ENCODE results near the gene EFNA4. TPM values are rescaled to one million over a fixed set of nuclear protein-coding genes. Genes with fewer than 3 reads are reported as not detected.
A peak's percentile ranks its signal among the peaks of the same experiment; 100 is the strongest.

The EFNA4 gene
- total and polyA plus RNA-seq, 2 of the 8 experiments (the other 6 are each of a cell fraction or from before 2014, with no cell fraction given) = 21.9 to 23.9 TPM

DNA sequence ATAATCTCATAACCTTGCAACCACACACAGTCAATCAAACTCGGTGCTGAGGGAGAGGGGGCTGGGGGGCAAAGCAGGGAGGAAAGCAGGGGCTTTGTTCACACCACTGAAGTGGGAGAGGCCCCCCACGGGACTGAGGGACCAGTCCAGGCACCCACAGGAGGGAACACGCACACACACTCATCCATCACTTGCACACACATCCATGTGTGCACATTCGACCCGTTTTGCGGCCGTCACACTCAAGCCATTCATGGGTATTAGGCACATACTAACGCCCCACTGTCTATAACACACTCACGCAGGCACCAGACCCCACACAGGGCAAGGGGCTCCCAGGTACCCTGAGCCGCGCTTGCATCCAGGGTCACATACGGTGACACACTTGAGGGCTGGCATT lies 29.1 kb downstream of the EFNA4 start:
- H3K9me3 ChIP-seq (ENCODE audit: insufficient read depth in 2 of 2, low read depth in 1 of 2, low read length in 1 of 2) = no peaks in the 10 kb centered on the region
- H4K5ac ChIP-seq (ENCODE audit: insufficient read length, low read depth, low read length) = no peak overlapping the region
- H4K8ac ChIP-seq (ENCODE audit: extremely low read depth, insufficient read depth, low read length) = no peak overlapping the region
- no peaks in the 10 kb centered on the region for H3K36me3 ChIP-seq (ENCODE audit: control insufficient read depth in 2 of 4, insufficient read depth in 4 of 4, low read length in 3 of 4)
- no peak overlapping the region for H3K4ac ChIP-seq (replicated peaks; ENCODE audit: insufficient read length, low read depth, low read length)
- no peak overlapping the region for H3K4me3 ChIP-seq (ENCODE audit: extremely low read depth in 1 of 4, insufficient read depth in 2 of 4, low read depth in 3 of 4, low read length in 4 of 4)
- H2BK5ac ChIP-seq (ENCODE audit: low read depth, low read length) = no peak overlapping the region
- DNase-seq (ENCODE audit: low read depth in 1 of 2, low spot score in 2 of 2) (no peak), FAIRE-seq (no peak)
- H2AK5ac ChIP-seq (ENCODE audit: low read depth, low read length) = no peak overlapping the region
- no peaks in the 10 kb centered on the region for H3K79me2 ChIP-seq (ENCODE audit: control insufficient read depth in 1 of 2, insufficient read depth in 2 of 2, low read length in 2 of 2)
- CTCF ChIA-PET (ENCODE audit: partially characterized antibody) = interaction anchor here (1.3 to 6.3 kb wide), 11 partner anchors 19 to 78 kb away, joined by 5 to 215 read pairs (median 11); partner anchors contain the start of genes EFNA4, KRTCAP2 and TRIM46
- H3K9ac ChIP-seq (replicated peaks in 1 of 4; ENCODE audit: extremely low read depth in 1 of 4, low read depth in 3 of 4, low read length in 3 of 4) = no peak overlapping the region
- no peaks in the 10 kb centered on the region for H3K23me2 ChIP-seq (ENCODE audit: low read depth, low read length)
- 88% methylated on average over 12 of the region's 12 CpGs; no CpG with 5 or more reads in 1 of the 2 experiments for WGBS, 2 experiments (ENCODE audit: extremely low coverage in 1 of 2, insufficient coverage in 1 of 2, insufficient read length in 1 of 2, insufficient replicate concordance in 2 of 2, low coverage in 1 of 2, low lambda C conversion rate in 2 of 2, missing lambda C conversion rate in 1 of 2)
- no peak overlapping the region for H3K18ac ChIP-seq (ENCODE audit: extremely low read depth, low read length)
- H4K91ac ChIP-seq (replicated peaks; ENCODE audit: insufficient read length, low read length) = no peak overlapping the region
- no peaks in the 10 kb centered on the region for H4K20me1 ChIP-seq (replicated peaks in 1 of 2; ENCODE audit: control insufficient read depth in 1 of 2, insufficient read depth in 2 of 2, low read length in 2 of 2)
- no peak overlapping the region for H3K27ac ChIP-seq (ENCODE audit: low read depth, low read length)
- H2BK20ac ChIP-seq (ENCODE audit: low read length) = no peak overlapping the region
- H2BK15ac ChIP-seq (ENCODE audit: low read length) = no peak overlapping the region
- no peak overlapping the region for H3K4me2 ChIP-seq (ENCODE audit: insufficient read depth in 1 of 2, low read depth in 2 of 2, low read length in 2 of 2)
- no peak overlapping the region for H2BK120ac ChIP-seq (replicated peaks; ENCODE audit: low read depth, low read length)
- no peak overlapping the region for H3K23ac ChIP-seq (ENCODE audit: insufficient read length)
- H3K79me1 ChIP-seq (ENCODE audit: low read depth, low read length) = no peaks in the 10 kb centered on the region
- H2BK12ac ChIP-seq (ENCODE audit: low read depth, low read length) = 0 out of 2 replicates have a peak overlapping the region, but pooled peaks have one; percentile 27
- peaks cover 0 to 13% (median 2%) of the 10 kb centered on the region in 4 experiments; a peak in 2 of 7 replicates for H3K27me3 ChIP-seq (replicated peaks in 1 of 4; ENCODE audit: control insufficient read depth in 3 of 4, extremely low read depth in 1 of 4, insufficient read depth in 3 of 4, low read length in 3 of 4)
- H3K56ac ChIP-seq (replicated peaks; ENCODE audit: insufficient read length, low read depth, low read length) = no peak overlapping the region
- POLR2A ChIA-PET (ENCODE audit: partially characterized antibody) = interaction anchor here (0.6 to 1.8 kb wide), 3 partner anchors 73 to 80 kb away, joined by 3 to 7 read pairs (median 7); partner anchors contain the start of gene KRTCAP2
- H3K14ac ChIP-seq (ENCODE audit: insufficient read length) = no peak overlapping the region
- H3K4me1 ChIP-seq (replicated peaks in 1 of 4; ENCODE audit: control insufficient read depth in 3 of 4, insufficient read depth in 4 of 4, low read length in 3 of 4) = peaks cover 0 to 10% (median 8%) of the 10 kb centered on the region in 4 experiments; a peak in 5 of 7 replicates
- no peak overlapping the region for H2AFZ ChIP-seq (ENCODE audit: low read length)
- no peak for TF ChIP-seq EZH2 (IDR thresholded peaks at IDR 0.05; ENCODE audit: low read depth, low read length, severe bottlenecking)
- no peak for TF ChIP-seq CTBP2 (IDR thresholded peaks at IDR 0.05; ENCODE audit: borderline replicate concordance, insufficient read depth, insufficient read length, low read length)
- TF ChIP-seq JUN (IDR thresholded peaks at IDR 0.05; ENCODE audit: low read depth, low read length) = no peak
- TF ChIP-seq, protein P1, sequence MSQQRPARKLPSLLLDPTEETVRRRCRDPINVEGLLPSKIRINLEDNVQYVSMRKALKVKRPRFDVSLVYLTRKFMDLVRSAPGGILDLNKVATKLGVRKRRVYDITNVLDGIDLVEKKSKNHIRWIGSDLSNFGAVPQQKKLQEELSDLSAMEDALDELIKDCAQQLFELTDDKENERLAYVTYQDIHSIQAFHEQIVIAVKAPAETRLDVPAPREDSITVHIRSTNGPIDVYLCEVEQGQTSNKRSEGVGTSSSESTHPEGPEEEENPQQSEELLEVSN (IDR thresholded peaks at IDR 0.05) = no peak
- no peak for TF ChIP-seq MAFK (IDR thresholded peaks at IDR 0.05; ENCODE audit: low read depth, low read length)
- no peak for TF ChIP-seq NRF1 (IDR thresholded peaks at IDR 0.05; ENCODE audit: low read depth, low read length)
- no peak for TF ChIP-seq HDAC2 (IDR thresholded peaks at IDR 0.05; ENCODE audit: borderline replicate concordance in 1 of 2, low read depth in 2 of 2, low read length in 2 of 2)
- TF ChIP-seq MAX (IDR thresholded peaks at IDR 0.05) = no peak
- no peak for TF ChIP-seq SAP30 (IDR thresholded peaks at IDR 0.05; ENCODE audit: insufficient read depth, insufficient replicate concordance, low read length)
- TF ChIP-seq POLR2AphosphoS5 (IDR thresholded peaks at IDR 0.05; ENCODE audit: low read depth, low read length) = no peak
- no peak for TF ChIP-seq CREB1 (IDR thresholded peaks at IDR 0.05)
- no peak for TF ChIP-seq RFX5 (IDR thresholded peaks at IDR 0.05; ENCODE audit: borderline replicate concordance, low read depth, low read length)
- no peak for TF ChIP-seq TEAD4 (IDR thresholded peaks at IDR 0.05; ENCODE audit: low read depth, low read length)

Data from H1 (cell line).